ENCODE data around the gene TRANK1.

TRANK1 gene

GRCh38 chr3:36786921-36787890 is 157.6 kb downstream of the TRANK1 start:
- no peak for DNase-seq

- DNase-seq: no peak
These were observed 160.7 kb downstream of the TRANK1 start for GRCh38 chr3:36784138-36784635.

- DNase-seq: no peak
These were observed 167.2 kb downstream of the TRANK1 start for GRCh38 chr3:36777424-36778218.
